MV-4-11 (cell line): ENCODE data around the gene ARHGEF10L.

Source experiments
- DNase-seq: peaks from one replicate; lab custom pipeline; 2025; lab: John Stamatoyannopoulos, UW

Gene ARHGEF10L

GRCh38 chr1:17654519-17654918 lies 115.0 kb downstream of the ARHGEF10L start:
- DNase-seq: no peak

GRCh38 chr1:17655169-17655568 lies 115.7 kb downstream of the ARHGEF10L start:
- no peak for DNase-seq

- DNase-seq: no peak
Measured at GRCh38 chr1:17655922-17656321, 116.4 kb downstream of the ARHGEF10L start.

- DNase-seq: no peak
Measured at GRCh38 chr1:17657436-17657835, 117.9 kb downstream of the ARHGEF10L start.

GRCh38 chr1:17658837-17659236 lies 119.3 kb downstream of the ARHGEF10L start:
- DNase-seq: peak; percentile 38

GRCh38 chr1:17661546-17662157 lies 122.2 kb downstream of the ARHGEF10L start:
- DNase-seq: peak; percentile 25

- DNase-seq: no peak
Measured at GRCh38 chr1:17662296-17662695, 122.8 kb downstream of the ARHGEF10L start.

GRCh38 chr1:17662786-17663185 lies 123.3 kb downstream of the ARHGEF10L start:
- no peak for DNase-seq

- DNase-seq: no peak
Measured at GRCh38 chr1:17663646-17664045, 124.1 kb downstream of the ARHGEF10L start.

GRCh38 chr1:17664322-17664721 lies 124.8 kb downstream of the ARHGEF10L start:
- DNase-seq: no peak

- no peak for DNase-seq
Measured at GRCh38 chr1:17665054-17665453, 125.6 kb downstream of the ARHGEF10L start.

- no peak for DNase-seq
Measured at GRCh38 chr1:17665950-17666720, 126.6 kb downstream of the ARHGEF10L start.

GRCh38 chr1:17667641-17668040 lies 128.1 kb downstream of the ARHGEF10L start:
- no peak for DNase-seq

- DNase-seq: no peak
Measured at GRCh38 chr1:17668195-17668594, 128.7 kb downstream of the ARHGEF10L start.

- DNase-seq: no peak
Measured at GRCh38 chr1:17668624-17669175, 129.2 kb downstream of the ARHGEF10L start.

GRCh38 chr1:17669305-17669704 lies 129.8 kb downstream of the ARHGEF10L start:
- DNase-seq: no peak

GRCh38 chr1:17669866-17670451 lies 130.5 kb downstream of the ARHGEF10L start:
- DNase-seq: no peak

GRCh38 chr1:17670587-17671313 lies 131.3 kb downstream of the ARHGEF10L start:
- no peak for DNase-seq

GRCh38 chr1:17671314-17671705 lies 131.8 kb downstream of the ARHGEF10L start:
- DNase-seq: no peak

GRCh38 chr1:17671741-17672140 lies 132.2 kb downstream of the ARHGEF10L start:
- DNase-seq: no peak

- no peak for DNase-seq
Measured at GRCh38 chr1:17672226-17672625, 132.7 kb downstream of the ARHGEF10L start.
